ENCODE measurements around the gene ITPR3.

ITPR3 gene

GRCh38 chr6:33723371-33724085 lies 102.4 kb downstream of the ITPR3 start:
- DNase-seq, result no peak

- no peak for DNase-seq
Observed at GRCh38 chr6:33724102-33725023, 103.2 kb downstream of the ITPR3 start.

- DNase-seq, result no peak
Observed at GRCh38 chr6:33725222-33725621, 104.1 kb downstream of the ITPR3 start.

- DNase-seq, result no peak
Observed at GRCh38 chr6:33725891-33726673, 105.0 kb downstream of the ITPR3 start.

- no peak for DNase-seq
Observed at GRCh38 chr6:33726696-33727095, 105.6 kb downstream of the ITPR3 start.

DNA sequence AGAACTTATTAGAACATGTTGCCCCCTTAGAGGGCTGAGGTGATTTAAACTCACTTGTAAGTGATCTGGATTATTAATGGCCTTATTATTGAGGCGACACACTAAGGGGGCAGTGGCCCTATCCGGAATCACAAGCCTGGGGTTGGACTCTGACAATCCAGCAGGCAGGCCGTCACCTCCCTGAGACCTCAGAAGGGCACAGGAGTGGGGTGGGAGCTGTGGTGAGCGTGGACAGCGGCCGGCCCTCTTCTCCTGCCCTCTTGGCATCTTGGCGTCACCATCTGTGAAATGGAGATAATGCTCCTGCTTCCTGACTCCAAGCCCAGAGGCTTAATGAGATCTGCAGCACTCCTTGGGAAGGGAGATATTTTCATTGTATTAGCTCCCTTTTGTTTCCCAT lies 106.0 kb downstream of the ITPR3 start:
- DNase-seq, result no peak

DNA sequence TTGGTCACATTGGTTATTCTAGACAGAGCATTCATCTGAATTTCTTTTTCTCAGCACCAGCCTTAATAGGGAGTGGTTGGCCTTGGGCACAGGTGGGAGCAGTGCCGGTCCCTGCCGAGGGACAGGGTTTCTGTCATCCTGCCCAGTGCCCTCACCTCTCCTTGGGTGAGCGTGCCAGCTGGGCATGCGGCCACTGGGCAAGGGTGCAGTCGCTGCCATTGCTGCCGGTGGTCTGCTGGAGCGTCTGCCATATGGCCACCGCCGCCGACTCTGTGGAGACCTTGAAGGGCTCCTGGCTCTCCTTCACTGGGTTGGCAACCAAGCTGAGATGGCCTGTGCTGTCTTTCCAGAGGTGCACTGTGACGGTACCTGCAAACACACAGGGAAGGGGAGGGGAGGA lies 106.8 kb downstream of the ITPR3 start:
- no peak for DNase-seq

- no peak for DNase-seq
Observed at GRCh38 chr6:33728438-33728837, 107.3 kb downstream of the ITPR3 start.

- no peak for DNase-seq
Observed at GRCh38 chr6:33729059-33729458, 107.9 kb downstream of the ITPR3 start.

DNA sequence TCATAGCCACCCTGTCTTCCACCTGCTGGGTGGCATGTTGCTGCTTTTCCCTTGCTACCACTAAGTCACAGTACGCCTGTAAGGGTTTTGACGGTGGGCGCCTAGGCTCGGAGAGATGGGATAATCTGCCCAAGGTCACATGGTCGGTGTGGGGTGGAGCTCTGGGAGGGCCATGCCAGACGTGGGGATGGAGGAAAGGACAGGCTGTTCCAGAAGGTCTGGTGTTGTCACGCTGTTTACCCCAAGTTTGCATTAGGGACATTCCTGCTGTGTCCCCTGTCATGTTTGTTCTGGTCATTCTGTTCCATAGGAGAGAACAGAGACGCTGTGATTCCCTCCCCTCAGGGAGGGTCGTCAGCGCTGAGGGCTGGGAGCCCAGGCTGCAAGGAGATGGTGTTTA lies 109.5 kb downstream of the ITPR3 start:
- DNase-seq, result no peak

DNA sequence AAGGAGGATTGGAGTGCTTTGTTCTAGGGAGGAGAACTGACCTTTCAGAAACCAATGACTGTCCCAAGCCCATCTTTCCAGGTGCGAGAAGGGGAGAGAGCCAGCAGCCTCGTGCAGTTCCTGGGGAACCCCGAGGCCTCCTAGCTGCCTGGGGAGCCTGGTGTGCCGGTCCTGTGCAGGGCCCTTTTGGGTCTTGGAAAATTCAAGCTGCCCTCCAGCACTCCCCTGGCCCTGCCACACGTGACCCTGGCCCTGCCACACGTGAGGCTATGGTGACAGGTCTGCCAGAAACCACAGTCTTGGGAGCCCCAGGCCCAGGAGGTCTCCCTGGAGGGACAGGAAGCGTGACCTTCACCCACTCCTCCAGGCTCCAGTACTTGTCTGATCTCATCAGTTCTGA lies 109.9 kb downstream of the ITPR3 start:
- no peak for DNase-seq

GRCh38 chr6:33731751-33732282 lies 110.7 kb downstream of the ITPR3 start:
- no peak for DNase-seq

DNA sequence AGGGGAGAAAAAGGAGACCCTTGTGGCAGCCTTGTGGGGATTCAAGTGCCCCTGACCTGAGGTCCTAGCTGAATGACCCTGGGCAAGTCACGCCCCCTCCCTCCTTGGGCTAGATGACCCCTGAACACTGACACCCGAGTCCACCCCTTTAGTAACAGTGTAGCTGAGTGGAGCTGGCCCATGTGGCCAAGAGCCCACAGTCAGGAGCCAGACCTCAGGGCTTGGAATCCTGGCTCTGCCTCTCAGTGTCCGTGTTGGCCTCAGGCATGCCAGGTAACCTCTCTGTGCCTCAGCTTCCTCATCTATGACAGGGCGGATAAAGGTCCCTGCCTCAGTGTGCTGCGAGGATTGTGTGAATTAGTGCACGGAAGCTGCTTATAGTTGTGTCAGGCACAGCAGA lies 111.3 kb downstream of the ITPR3 start:
- no peak for DNase-seq

DNA sequence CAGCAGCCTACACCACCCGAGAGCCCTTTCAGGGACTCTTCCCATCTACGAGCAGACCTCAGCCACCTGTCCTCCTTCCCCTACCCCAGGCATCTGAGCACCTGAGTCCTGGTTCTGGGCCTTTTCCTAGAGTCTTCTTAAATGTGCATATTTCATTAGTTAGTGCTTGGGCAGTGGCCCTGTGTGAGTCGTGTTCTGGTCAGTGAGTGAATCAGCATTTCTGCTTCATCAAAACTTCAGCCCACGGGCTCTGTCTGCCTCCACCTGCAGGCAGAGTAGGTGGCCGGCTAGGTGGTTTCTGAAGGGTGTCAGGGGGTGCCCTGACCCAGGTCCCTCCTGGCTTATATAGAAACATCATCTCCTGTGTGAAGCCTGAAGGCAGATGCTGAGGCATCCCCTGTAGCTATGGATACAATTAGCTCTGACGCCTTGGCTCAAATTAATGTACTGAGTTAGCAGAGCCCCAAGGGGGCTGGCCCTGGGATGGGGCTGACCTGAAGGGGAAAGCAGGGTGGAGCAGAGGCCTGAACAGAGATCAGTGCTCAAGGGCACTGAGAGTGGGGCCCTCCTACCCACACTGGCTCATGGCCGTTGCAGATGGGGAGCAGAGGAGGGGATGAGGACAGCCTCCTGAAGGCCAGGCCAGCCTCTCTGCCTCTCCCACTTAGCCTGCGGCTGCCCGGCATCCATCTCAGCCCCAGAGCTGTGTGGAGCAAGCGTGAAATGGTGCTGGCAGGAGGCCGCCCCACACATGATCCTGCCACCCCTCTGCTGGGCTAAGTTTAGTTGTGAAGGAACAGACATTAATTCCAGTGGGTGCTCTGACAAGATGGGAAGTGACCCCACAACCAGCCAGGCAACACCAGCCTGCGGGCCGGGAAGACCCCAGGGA lies 111.9 kb downstream of the ITPR3 start:
- no peak for DNase-seq

DNA sequence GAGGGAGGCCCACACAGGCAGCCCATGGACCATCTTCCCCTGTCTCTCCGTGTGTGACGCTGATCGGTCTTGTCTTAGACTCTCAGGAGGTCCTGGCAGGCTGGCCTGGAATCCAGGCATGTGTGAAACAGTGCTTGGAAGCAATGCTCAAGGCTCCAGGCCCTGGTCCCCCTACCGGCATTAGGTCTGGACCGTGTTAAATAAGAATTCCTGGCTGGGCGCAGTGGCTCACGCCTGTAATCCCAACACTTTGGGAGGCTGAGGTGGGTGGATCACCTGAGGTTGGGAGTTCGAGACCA lies 112.5 kb downstream of the ITPR3 start:
- no peak for DNase-seq

GRCh38 chr6:33735216-33735615 lies 114.1 kb downstream of the ITPR3 start:
- DNase-seq, result no peak

- no peak for DNase-seq
Observed at GRCh38 chr6:33737267-33738026, 116.3 kb downstream of the ITPR3 start.

DNA sequence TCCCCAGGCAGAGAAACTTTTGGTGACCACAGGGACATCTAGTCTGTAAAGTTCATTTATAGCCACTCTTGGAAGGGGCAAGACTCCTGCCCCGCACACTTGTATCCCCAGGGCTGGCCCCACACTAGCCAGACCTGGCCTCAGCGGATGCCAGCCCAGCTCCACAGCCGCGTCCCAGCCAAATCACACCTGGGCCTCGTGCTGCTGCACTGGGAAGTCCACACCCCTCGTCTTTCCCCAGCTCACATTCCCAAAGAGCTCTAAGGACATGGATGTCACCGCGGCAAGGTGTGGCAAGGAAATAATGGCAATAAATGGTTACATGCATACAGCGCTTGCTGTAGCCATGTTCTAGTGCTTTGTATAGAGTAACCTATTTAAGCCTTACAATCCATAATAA lies 117.0 kb downstream of the ITPR3 start:
- DNase-seq, result no peak

GRCh38 chr6:33738879-33739278 lies 117.8 kb downstream of the ITPR3 start:
- DNase-seq, result no peak

DNA sequence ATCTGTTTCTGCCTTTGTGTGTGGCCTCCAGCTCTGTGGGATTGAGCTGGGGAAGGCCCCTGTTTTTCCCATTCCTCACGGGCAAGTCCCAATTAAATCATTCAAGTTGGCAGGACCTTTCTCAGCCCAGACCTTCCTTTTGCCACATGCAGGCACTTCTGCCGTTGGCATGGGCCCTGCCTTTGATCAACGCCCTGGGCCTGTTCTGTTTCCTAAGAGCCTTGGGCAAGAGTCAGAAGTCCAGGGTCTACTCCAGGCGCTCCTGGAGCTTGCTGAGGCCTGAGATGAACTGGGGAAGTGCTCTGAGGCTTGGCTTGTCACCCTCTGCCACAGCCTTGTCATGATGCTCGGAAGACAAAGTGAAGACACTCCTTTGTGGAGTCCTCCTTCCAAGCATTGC lies 118.4 kb downstream of the ITPR3 start:
- DNase-seq, result no peak

GRCh38 chr6:33740204-33740608 lies 119.1 kb downstream of the ITPR3 start:
- no peak for DNase-seq

DNA sequence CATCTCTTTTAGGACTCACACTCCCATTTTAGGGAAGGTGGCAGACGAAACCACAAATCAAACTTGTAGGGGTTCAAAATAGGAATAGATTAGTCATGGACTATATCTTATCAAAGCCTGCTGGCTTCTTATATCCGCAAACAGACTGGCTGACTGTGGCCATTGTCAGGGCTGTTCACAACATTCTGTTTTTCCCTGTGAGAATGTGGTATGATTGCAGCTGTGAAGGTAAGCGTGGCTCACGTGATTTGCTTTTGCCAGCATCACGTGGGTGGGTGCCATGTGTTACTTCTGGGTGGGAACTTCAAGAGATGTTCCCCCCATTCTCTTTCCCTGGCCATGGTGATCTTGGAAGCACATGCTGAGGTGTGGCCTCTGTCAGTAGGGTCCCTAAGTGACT lies 119.7 kb downstream of the ITPR3 start:
- DNase-seq, result no peak

Measured in CD4-positive, alpha-beta T cell treated with Interleukin-12 subunit alpha and Interleukin-12 subunit beta, for 1 hour (primary cell).